Activated T-cell treated with anti-CD3 and anti-CD28 coated beads for 4 hours (primary cell): Measurements from ENCODE around the gene PPP3CA.
A peak's percentile ranks its signal among the peaks of the same experiment; 100 is the strongest.
"Not testable (repeated sequence)": the region's sequence is repeated elsewhere in the genome, so short reads cannot be mapped to it uniquely, and the experiment has no call there.

ENCODE experiments used
- DNase-seq: peaks from one replicate; pipeline ENCODE4 v3.0.0-alpha.2; 2020

The PPP3CA gene

DNA sequence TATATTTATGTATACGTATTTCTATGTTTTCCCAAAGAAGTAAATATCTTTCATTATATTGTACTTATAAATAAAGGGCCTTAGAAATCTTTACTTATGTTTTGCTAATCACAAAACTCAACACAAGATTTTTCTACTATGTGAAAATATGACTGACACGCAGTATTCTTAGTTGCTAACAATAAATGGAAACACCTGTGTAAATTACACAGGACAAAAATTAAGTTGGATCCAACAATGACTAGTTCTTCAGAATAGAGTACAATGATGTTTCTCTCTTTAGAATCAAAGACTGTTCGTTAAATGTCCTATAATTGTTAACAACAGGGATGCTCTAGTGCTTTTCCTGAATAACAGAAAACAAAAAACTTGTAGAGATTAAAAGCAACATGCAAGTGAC is 96.1 kb downstream of the PPP3CA start:
- DNase-seq = no peak

DNA sequence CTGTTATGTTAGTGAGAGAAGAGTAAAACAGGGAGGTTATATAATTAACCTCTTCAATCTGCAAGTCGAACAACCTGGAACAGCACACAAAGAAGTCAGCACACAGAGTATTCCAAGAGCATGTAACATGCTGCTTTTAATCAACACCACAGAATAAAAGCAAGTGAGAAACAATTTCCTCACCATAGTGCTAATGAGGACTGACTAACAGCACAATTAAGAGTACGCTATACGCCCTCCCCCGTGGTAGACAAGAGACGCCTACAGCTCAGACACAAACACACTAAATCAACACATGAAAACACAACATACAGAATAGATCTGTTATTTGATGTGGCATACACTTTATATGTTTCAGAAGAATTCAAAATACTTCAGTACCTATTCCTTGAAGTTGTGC is 103.0 kb downstream of the PPP3CA start:
- no peak for DNase-seq

DNA sequence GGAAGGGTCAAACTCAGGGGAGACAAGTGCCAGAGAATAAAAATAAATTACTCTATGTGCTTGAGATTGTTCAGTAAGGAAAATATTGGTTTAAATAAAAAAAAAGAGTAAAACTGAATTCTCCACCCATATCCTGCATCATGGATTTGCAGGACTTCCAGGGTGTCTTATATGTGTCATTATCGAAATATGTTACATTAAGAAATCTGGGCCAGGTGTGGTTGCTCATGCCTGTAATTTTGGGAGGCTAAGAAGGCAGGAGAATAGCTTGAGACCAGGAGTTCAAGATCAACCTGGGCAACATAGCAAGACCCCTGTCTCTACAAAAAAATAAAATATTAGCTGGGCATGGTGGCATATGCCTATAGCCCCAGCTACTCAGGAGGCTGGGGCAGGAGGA is 104.9 kb downstream of the PPP3CA start:
- DNase-seq = no peak

DNA sequence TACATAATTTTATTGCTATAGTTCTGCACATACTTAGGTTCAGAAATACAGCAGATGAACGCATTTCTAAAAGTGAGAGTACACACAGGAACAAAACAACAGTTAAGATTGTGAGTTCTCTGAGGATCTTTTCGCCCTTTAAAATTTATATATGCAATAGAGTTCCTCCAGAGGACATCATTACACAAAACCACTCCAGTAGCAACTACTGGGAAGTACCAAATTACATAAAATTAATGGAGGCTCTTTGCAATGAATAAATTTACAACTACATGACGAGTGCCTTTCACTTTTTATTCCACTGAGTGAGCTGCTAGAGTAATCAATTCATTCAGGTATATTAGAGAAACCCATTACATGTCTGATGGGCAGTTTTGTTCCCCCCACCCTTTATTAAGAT is 107.2 kb downstream of the PPP3CA start:
- no peak for DNase-seq

DNA sequence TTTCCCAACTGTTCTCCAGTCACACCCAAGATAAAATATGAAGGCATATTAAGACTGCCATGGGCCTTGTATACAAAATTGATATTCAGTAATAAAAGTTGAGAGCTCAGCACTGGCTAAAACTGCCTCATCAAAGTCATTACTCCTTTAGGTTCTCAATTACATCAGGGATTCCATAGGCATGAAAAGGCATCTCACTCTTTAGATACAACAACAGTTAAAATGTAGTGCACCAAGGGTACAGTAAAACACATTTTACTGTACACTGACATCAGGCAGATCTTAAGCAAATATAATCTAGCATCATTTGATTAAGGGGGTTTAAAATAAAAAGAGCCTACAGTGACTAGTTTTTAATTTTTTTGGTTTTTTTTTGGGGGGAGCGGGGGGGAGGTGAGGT is 107.7 kb downstream of the PPP3CA start:
- no peak for DNase-seq

DNA sequence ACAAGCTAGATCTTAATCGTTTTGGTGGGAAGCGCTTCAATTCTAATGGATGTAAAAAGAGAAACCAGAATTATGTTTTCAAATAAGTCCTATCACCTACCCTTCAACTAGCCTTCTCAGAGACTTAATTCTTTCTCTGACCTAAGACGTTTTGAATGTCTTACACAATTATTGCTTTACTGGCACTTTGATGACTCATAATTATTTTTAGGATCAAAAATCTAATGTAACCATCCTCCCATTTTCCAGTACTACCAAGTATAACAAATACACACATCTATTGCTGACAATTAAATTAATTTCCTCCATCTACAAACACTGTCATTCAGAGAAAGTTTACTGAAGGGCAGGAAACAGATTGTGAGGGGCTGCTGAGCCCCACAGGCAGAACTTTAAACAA is 108.6 kb downstream of the PPP3CA start:
- no peak for DNase-seq

DNA sequence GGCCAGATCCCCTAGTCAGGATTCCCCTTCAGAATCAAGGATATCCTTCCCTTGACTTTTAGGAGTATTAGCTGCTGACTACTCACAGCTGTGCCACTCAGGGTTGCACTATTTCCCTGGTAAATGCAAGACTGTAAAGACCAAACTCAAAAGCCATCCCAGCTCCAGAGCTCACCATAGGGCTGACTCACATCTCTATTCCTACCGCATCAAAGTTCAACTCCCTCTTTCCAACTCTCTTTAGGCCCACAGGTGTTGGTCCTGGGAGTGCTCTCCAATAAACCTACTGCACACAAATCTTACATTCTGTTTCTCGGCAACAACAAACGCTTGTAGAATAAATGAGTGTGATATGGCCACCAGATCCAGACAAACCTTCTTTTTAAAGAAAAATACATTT is 109.6 kb downstream of the PPP3CA start:
- DNase-seq = no peak

DNA sequence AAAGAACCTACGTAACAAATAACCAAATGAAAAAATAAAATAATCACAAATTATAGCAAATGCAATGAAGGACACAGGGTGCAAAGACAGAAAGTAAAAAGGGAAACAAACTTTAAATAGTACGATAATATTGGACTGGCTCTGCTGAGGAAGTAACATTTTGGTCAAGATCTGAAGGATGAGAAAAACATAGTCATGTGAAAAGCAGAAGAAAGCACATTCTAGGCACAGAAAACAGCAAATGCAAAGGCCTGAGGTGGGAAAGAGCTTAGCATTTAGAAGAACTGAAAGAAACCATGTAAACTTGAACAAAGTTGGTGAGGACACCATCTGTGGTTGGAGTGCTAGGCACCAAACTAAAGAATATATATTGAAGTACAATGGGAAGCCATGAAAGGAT is 111.2 kb downstream of the PPP3CA start:
- no peak for DNase-seq

DNA sequence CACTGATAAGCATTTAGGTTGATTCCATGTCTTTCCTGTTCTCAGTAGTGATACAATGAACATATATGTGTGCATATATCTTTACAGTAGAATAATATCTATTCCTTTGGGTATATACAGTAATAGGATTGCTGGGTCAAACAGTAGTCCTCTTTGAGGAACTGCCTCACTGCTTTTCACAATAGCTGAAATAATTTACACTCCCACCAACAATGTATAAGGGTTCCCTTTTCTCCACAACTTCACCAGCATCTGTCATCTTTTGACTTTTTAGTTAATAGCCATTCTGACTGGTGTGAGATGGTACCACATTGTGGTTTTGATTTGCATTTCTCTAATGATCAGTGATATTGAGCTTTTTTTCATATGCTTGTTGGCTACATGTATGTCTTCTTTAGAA is 113.2 kb downstream of the PPP3CA start:
- DNase-seq = not testable (repeated sequence)

DNA sequence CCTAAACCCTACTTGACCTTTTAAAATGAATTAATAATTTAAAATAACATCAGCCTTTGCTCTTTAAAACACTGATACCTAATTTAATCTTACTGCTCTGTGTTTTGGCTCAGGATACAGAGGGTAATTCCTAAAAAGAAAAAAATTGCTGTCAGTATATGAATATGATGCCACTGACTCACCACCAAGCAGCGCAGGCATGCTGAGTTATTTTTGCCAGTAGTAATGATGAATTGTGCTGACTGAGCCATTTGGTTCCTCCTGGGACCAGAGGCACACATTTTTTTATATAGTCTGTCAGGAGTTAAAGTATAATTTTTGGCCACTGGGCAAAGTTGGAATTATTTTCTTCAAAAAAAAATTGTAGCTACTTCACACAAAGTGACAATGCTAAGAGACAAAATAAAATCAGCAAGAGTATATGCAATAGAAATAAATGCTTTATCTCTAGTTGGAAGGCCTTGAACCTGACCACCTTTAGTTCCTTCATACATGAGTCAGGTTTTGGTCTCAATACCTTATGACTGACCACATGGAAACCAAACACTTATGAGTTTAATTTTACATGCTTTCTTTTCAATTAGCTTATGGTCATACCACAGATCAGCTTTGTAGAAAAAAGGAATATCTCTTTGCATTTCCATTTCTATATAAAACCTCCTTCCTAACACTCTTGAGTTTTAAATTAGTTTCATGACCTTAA is 115.1 kb downstream of the PPP3CA start:
- DNase-seq = no peak

DNA sequence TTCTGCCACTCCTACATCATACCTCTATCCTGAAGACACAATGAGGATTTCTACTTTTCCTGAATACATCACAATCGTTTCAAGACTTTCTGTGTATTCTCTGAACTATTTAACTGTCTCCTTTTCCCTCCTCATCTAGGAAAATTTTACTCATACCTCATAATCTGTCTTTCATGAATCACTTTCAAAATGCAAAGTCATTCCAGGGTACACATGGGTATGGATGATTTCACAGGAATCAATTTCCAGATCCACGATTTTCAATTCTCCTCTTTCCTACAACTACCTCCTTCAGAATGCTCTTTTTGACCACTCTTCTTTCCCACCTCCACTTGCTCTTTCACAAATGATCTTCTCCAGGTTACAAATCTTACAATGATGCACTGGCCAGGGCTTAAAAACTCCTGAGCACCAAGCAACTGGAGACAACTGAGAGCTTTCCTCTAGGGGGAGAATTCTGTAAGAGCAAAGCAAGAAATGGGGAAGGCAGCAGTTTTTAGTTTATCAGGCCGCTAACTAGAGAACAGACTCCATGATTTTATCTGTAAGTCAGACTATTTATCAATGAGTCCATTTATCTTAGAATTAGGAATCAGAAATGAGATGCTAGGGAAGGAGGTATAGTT is 116.4 kb downstream of the PPP3CA start:
- no peak for DNase-seq

DNA sequence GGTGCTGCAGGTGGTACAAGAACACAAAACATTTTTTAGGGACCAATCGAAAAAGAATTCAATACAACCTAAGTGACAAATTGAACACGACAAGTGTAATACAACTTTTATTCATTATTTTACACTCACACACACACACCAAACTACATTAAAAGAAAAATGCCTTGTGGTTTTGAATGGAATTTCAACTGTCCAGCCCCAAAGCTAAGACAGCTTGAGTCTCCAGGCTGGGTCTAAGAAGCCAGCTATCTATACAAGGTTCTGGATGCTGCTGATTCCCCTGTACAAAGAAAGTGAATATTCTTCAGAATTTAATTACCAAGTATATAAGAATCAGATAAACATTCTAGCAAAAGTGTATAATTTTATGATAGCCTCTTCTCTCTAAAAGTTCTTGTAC is 118.2 kb downstream of the PPP3CA start:
- DNase-seq = no peak

DNA sequence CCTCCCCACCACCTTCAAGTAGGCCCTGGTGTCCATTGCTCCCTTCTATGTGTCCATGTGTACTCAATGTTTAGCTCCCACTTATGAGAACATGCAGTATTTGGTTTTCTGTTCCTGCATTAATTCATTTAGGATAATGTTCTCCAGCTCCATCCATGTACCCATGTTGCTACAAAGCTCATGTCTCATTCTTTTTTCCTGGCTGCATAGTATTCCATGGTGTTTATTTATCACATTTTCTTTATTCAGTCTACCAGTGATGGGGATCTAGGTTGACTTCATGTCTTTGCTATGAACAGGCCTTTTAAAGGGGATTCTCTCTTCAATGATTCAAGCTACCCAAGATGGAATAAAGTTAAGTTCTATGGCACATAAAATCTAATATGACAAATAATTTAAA is 119.6 kb downstream of the PPP3CA start:
- no peak for DNase-seq

DNA sequence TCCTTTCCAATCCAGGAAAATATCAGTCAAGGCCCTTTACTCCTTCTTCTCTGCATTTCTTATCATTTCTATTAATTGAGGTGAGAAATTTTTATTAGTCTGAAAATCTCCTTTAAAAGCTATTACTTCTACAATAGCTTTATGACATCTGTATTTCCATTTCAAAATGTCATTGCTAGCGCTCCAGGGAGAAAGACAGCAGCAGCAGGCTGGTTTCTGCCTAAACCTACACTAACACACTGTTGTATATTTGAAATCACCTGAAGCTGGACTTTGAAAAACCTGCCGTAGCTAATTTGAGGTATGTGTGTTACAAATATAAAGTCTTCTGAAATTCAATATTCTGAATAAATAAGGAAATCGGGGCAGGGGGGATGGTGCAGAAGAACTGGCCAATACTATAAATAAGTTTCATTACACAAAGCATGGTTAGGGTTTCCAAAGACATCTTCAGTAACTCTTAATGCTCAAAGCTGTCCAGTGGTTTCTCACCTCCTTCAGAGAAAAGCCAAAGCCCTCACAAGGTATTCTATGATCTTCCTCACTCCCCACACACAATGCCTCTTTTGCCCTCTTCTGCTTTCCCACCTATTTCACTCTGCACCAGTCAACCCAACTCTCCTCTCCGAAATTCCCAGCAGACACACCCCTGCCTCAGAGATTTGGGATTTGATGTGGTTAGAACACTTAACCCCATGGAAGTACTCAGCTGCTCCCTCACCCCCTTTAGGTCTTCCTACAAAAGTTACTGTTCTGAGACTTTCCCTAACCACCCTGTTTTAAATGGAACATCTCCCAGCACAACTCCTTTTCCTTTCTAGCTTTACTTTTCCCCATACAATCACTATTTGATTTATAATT is 122.7 kb downstream of the PPP3CA start:
- no peak for DNase-seq

DNA sequence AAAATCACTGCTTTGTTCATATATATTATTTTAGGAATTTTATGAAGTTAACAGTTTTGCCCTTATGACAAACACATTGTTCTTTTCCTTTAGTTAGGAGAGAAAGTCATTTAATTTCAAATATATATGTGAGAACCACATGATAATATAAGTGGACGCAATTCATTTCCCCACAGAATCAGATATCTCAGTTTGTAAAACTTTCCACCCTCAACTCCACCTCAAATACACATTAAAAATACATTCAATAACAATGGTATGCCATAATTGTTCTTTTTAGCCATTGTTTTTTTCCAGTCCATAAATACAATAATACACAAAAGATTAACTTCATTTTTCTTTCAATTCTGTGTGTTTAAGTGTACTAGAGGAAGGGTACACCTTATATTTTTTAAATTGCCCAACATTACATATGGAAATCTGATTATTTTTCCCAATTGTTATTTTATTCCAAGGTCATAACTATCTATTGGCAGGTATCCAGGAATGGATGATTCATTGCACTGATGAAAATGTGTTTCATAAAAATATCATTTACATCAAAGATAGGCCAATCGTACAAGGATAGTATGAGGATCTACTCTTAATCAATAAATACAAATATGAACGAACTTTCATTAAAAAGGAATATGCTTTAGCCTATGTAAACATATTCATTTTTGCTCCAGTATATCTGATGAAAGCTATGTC is 125.0 kb downstream of the PPP3CA start:
- DNase-seq = no peak

DNA sequence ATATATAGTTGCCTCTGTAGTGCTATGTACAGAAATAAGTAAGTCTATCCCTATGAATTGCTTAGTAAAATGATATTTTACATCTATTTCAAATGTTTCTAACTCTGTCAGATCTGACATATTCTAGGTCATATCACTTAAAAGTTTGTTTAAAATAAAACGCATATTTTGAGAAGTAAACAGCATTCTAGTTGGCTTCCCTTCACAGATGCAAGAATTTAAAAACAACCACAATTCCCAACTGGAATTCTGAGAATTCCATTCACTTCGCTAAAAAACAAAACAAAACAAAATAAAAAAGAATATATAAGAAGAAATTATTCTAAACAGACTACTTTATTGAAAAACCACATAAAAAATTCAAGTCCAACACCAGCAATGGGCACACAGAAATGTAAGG is 126.0 kb downstream of the PPP3CA start:
- no peak for DNase-seq

DNA sequence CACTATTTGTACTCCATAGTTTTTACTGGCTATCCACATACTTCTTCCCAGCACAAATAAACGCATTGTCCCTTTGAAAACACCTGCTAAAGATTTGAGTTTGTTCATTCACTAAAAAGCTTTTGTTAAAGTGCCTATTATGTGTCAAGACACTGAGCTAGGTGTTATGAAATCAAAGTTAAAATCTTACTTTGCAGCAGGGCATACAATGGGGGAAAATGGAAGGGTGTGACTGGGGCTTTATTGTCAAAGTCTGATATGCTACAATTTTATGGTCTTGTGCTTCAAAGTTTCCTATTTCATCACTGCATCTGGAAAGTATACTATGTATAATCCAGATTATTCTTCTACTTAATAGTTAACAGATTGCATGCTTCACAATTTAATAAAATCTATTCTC is 128.4 kb downstream of the PPP3CA start:
- no peak for DNase-seq

DNA sequence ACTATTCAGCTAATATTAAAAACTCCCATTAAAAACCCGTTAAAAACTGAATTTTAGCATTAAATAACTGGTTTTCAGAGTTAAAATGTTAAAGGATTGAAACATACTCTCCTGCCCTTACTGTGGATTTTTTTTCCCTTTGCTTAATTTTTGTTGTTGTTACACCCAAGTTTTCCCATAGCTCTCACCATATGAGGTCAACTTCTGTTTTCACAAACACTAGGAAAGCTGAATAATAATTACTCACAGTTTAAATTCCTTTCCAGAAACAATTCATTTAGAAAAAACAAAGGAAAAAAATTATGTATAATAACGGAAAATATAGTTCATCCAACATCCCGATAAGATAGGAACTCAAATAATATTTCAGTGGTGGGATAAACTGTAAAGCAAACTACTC is 129.0 kb downstream of the PPP3CA start:
- DNase-seq = no peak

DNA sequence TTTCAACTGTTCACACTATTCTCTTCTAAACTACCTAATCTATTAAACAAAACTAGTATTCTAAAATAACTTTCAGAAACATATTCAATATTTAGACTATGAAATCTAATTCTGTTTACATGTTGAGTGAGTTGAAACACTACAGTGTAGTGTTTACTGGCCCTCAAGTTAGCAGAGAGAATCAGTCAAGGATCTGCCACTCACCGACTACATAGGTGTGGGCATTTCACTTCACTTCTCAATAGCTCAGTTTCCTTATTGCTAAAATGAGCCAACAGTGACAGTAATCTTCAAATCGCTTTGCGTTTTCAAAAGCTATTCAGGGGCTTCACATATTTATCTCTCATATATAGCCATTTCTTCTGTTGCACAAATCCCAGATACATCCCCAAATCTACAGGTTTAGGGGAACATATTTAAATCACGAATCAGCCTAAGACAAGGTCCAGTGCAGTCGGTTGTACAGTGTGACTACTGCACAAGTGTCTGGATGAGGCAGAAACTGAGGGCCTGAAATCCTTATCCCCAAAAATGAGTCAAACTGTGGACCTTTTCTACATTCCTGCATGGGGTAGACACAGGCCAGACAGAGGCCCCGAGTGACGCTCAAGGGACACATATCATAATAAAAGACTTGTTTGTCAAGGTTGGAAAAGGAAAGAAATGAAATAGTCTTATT is 129.8 kb downstream of the PPP3CA start:
- DNase-seq = no peak

DNA sequence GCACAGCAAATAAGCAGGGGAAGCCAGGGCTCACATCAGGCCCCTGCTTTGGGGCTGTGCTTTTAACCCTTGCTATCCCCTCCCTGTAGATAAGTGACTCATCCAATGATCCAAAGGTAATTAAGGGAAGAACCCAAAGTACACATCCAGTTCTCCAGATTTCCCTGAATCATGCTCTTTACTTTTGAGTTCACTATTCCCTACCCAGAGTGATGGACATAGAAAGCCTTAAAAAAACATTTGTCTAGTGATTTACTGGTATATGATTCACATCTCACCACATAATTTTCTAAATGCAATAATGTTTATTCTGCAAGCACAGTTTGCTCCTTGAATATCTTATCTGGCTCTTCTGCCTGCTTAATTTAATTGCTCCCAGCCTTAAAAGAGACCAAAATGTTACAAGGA is 136.2 kb downstream of the PPP3CA start:
- DNase-seq = no peak

DNA sequence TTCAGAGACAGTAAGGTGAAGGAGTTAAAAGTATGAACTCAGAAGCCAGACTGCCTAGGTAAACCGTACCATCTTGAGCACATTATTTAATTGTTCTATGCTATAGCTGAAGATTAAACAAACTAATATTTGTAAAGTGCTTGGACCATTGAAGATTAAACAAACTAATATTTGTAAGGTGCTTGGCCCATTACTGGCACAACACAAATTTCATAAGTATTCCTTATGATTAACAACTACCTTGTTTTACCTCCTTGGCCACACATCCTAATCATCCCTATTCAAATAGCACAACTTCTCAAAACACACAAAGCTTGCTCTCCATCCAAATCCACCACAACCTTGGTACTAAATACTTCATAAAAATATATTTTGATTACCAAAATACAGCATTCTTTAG is 137.0 kb downstream of the PPP3CA start:
- no peak for DNase-seq

DNA sequence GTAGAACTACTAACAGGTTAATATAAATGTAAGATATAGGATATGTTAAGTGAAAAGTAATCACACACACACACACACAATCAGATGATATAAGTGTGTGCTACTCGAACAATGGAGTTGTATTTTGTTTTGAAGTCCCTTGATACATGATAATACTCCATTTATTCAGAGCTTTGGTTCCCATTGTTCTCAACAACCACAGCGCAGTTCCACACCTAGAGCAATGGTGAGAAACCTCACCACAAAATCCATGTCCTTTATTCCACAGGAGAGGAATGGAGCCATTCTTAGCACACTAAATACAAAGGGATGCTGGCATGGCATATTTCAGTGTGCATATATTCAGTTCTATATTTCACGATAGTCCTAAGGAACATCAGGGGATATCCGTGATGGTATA is 139.2 kb downstream of the PPP3CA start:
- no peak for DNase-seq

DNA sequence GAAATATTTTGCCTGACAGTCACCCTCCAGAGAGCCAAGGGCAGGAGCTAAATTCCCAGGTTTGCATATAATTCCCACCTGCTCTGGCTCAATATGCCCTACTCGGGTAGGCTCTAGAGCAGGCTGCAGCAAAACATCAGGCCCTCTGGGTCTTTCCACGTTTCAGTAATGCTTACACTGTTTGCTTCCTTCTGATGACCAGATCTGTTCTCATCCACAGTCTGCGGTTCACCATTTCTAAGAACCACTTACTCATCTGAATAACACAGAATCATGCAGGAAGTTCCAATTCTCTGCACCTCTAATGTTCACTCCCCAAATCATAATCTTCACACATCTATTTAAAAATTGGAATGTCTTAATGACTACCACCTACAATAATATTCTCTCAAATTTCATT is 141.4 kb downstream of the PPP3CA start:
- DNase-seq = peak; percentile 14
